Measurements from ENCODE around the gene ATG7. TPM values are rescaled to one million over a fixed set of nuclear protein-coding genes. Genes with fewer than 3 reads are reported as not detected.

ATG7 gene
- total RNA-seq, 1 experiment from 2014 or later, result 36.0 TPM

- in situ Hi-C loops (cut with HindIII; ENCODE audit: low pct_unique_long_range_greater_than_20kb, low sequenced_read_pairs) (no loop called here), intact Hi-C loops (cut with micrococcal nuclease; ENCODE audit: unreplicated experiment) (no loop called here)
- DNase-seq (ENCODE audit: low read depth, low spot score), result no peak
- TF ChIP-seq POLR2AphosphoS5 (IDR thresholded peaks at IDR 0.05; ENCODE audit: low read depth, low read length) (no peak), SIN3A (IDR thresholded peaks at IDR 0.05; ENCODE audit: borderline replicate concordance, insufficient read depth, low read depth, low read length) (no peak), CTCF (IDR thresholded peaks at IDR 0.05) (no peak), REST (IDR thresholded peaks at IDR 0.05; ENCODE audit: insufficient read depth in 1 of 2, low read depth in 2 of 2, low read length in 1 of 2) (no peak), TCF7L2 (IDR thresholded peaks at IDR 0.05; ENCODE audit: low read depth, low read length) (no peak)
- POLR2A ChIA-PET, result interaction anchor here (0.6 kb wide), 1 partner anchor 287 kb away, joined by 10 read pairs; no protein-coding TSS in a partner anchor
- no peak overlapping the region for H3K4me3 ChIP-seq (ENCODE audit: low read depth in 2 of 2, low read length in 2 of 2)
- no peaks in the 10 kb centered on the region for H3K9me3 ChIP-seq (ENCODE audit: control insufficient read depth, insufficient read depth, low read depth, low read length)
- no peaks in the 10 kb centered on the region for H3K36me3 ChIP-seq (ENCODE audit: control insufficient read depth, insufficient read depth, low read length)
- no TSS peak for BruUV-seq (replicated peaks)
- peak overlapping the region; percentile 68 for H3K27ac ChIP-seq (ENCODE audit: low read length)
- CTCF ChIA-PET, result interaction anchor here (0.7 kb wide), 1 partner anchor 11 kb away, joined by 3 read pairs; no protein-coding TSS in a partner anchor
- no peaks in the 10 kb centered on the region for H3K27me3 ChIP-seq (ENCODE audit: control insufficient read depth, insufficient read depth, low read length)
- ATAC-seq, result no peak
- H3K4me1 ChIP-seq (ENCODE audit: control insufficient read depth, insufficient read depth, low read length), result peaks cover 14% of the 10 kb centered on the region
Measured at GRCh38 chr3:11390411-11391131, 118.4 kb downstream of the ATG7 start.

DNA sequence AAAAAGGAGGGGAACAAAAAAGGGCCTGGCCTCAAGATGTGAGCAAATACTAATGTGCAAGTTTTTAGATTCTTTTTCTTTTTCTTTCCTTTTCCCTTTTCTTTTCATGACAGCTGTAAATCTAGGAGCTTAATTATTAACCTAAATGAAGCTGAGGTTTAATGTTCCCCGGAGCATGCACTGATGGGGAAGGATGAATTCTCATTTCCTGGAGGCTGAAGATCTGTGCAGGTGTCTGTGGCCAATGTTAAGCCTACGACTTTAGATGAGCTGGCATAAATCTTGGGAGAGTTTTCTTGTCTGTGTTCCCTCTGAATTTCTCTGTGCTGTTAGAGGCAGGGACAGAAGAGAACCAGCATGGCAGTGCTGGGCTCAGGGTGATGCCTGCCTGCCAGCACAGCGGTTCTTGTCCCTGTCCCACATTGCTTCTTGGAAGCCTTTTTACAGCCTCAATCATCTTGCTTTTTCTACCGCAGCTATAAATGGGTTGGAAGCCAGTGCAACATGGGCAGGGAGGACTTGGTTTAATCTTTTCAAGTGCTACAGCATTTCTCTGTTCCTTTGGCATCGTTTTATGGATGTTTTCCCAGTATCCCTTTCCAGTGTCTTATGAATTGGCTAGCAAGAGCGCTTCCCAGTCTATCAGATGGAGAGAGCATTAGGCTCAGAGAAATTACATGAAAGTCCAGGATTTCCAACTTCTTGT lies 119.1 kb downstream of the ATG7 start:
- no TSS peak for BruUV-seq (replicated peaks)
- CTCF ChIA-PET, result interaction anchor here (0.7 kb wide), 1 partner anchor 12 kb away, joined by 3 read pairs; no protein-coding TSS in a partner anchor
- in situ Hi-C loops (cut with HindIII; ENCODE audit: low pct_unique_long_range_greater_than_20kb, low sequenced_read_pairs), result no loop called here
- TF ChIP-seq TCF7L2 (IDR thresholded peaks at IDR 0.05; ENCODE audit: low read depth, low read length) (no peak), SIN3A (IDR thresholded peaks at IDR 0.05; ENCODE audit: borderline replicate concordance, insufficient read depth, low read depth, low read length) (no peak), REST (IDR thresholded peaks at IDR 0.05; ENCODE audit: insufficient read depth in 1 of 2, low read depth in 2 of 2, low read length in 1 of 2) (no peak)
- H3K27ac ChIP-seq (ENCODE audit: low read length), result no peak overlapping the region; the same call in 1 of the 2 replicates
- POLR2A ChIA-PET, result interaction anchor here (0.6 kb wide), 1 partner anchor 287 kb away, joined by 10 read pairs; no protein-coding TSS in a partner anchor
- no peak for DNase-seq (ENCODE audit: low read depth, low spot score)
- no peak overlapping the region for H3K4me3 ChIP-seq (ENCODE audit: low read depth in 2 of 2, low read length in 2 of 2)
- intact Hi-C loops (cut with micrococcal nuclease; ENCODE audit: unreplicated experiment), result no loop called here
- H3K4me1 ChIP-seq (ENCODE audit: control insufficient read depth, insufficient read depth, low read length), result peaks cover 8% of the 10 kb centered on the region; the same call in 1 of the 2 replicates
- no peaks in the 10 kb centered on the region for H3K9me3 ChIP-seq (ENCODE audit: control insufficient read depth, insufficient read depth, low read depth, low read length)
- H3K36me3 ChIP-seq (ENCODE audit: control insufficient read depth, insufficient read depth, low read length), result no peaks in the 10 kb centered on the region
- no peak for ATAC-seq
- H3K27me3 ChIP-seq (ENCODE audit: control insufficient read depth, insufficient read depth, low read length), result no peaks in the 10 kb centered on the region
